ENCODE results near the gene RAI14. TPM values are rescaled to one million over a fixed set of nuclear protein-coding genes. Genes with fewer than 3 reads are reported as not detected.
A peak's percentile ranks its signal among the peaks of the same experiment; 100 is the strongest.
"Not testable (repeated sequence)": the region's sequence is repeated elsewhere in the genome, so short reads cannot be mapped to it uniquely, and the experiment has no call there.

RAI14 gene
- polyA plus RNA-seq, 6 donors from 2014 or later: 0.08 to 2.4 (median 1.2) TPM; not detected in 2

GRCh38 chr5:34700078-34700452 lies 43.9 kb downstream of the RAI14 start:
- ATAC-seq (ENCODE audit: low read depth in 2 of 2): no peak
- no peaks in the 10 kb centered on the region for H3K27me3 Mint-ChIP-seq
- H3K4me1 Mint-ChIP-seq: peaks cover 0 to 11% (median 0%) of the 10 kb centered on the region in 3 donors
- H3K27ac Mint-ChIP-seq: peak overlapping the region in 1 of 6 donors; percentile 61
- H3K4me3 Mint-ChIP-seq: peak overlapping the region in 1 of 8 donors; percentile 26
- no peaks in the 10 kb centered on the region for H3K36me3 Mint-ChIP-seq
- no peak for DNase-seq
- no peaks in the 10 kb centered on the region for H3K9me3 Mint-ChIP-seq

- H3K9me3 Mint-ChIP-seq; DNase-seq; H3K36me3 Mint-ChIP-seq; H3K4me3 Mint-ChIP-seq; H3K4me1 Mint-ChIP-seq; ATAC-seq (ENCODE audit: low read depth in 2 of 2); H3K27me3 Mint-ChIP-seq: not testable (repeated sequence)
- H3K27ac Mint-ChIP-seq: peak overlapping the region in 1 of 6 donors; percentile 27
Observed at GRCh38 chr5:34701442-34701841, 45.3 kb downstream of the RAI14 start.

- DNase-seq (no peak), ATAC-seq (ENCODE audit: low read depth in 2 of 2) (no peak)
- Mint-ChIP-seq H3K9me3 (no peaks in the 10 kb centered on the region), H3K27ac (peak overlapping the region in 1 of 6 donors; percentile 34), H3K36me3 (peaks cover 0 to 6% of the 10 kb centered on the region in 2 donors), H3K27me3 (no peaks in the 10 kb centered on the region), H3K4me1 (peaks cover 0 to 3% (median 0%) of the 10 kb centered on the region in 3 donors), H3K4me3 (no peak overlapping the region)
Observed at GRCh38 chr5:34703767-34704713, 47.9 kb downstream of the RAI14 start.

GRCh38 chr5:34706084-34706483 lies 50.0 kb downstream of the RAI14 start:
- H3K27me3 Mint-ChIP-seq: no peaks in the 10 kb centered on the region
- no peaks in the 10 kb centered on the region for H3K4me1 Mint-ChIP-seq
- H3K4me3 Mint-ChIP-seq: no peak overlapping the region
- no peaks in the 10 kb centered on the region for H3K9me3 Mint-ChIP-seq
- H3K27ac Mint-ChIP-seq: no peak overlapping the region
- H3K36me3 Mint-ChIP-seq: peaks cover 0 to 6% of the 10 kb centered on the region in 2 donors
- no peak for DNase-seq
- no peak for ATAC-seq (ENCODE audit: low read depth in 2 of 2)

- H3K4me1 Mint-ChIP-seq: no peaks in the 10 kb centered on the region
- peak overlapping the region in 1 of 6 donors; percentile 35 for H3K27ac Mint-ChIP-seq
- DNase-seq (no peak), ATAC-seq (ENCODE audit: low read depth in 2 of 2) (no peak)
- H3K4me3 Mint-ChIP-seq: no peak overlapping the region
- no peaks in the 10 kb centered on the region for H3K27me3 Mint-ChIP-seq
- H3K9me3 Mint-ChIP-seq: no peaks in the 10 kb centered on the region
- H3K36me3 Mint-ChIP-seq: peaks cover 0 to 6% of the 10 kb centered on the region in 2 donors
Observed at GRCh38 chr5:34707451-34708107, 51.5 kb downstream of the RAI14 start.

GRCh38 chr5:34708777-34709176 lies 52.6 kb downstream of the RAI14 start:
- no peak for ATAC-seq (ENCODE audit: low read depth in 2 of 2)
- peaks cover 0 to 4% (median 0%) of the 10 kb centered on the region in 7 donors for H3K9me3 Mint-ChIP-seq
- no peak overlapping the region for H3K27ac Mint-ChIP-seq
- no peaks in the 10 kb centered on the region for H3K4me1 Mint-ChIP-seq
- no peaks in the 10 kb centered on the region for H3K27me3 Mint-ChIP-seq
- H3K4me3 Mint-ChIP-seq: no peak overlapping the region
- no peak for DNase-seq
- peaks cover 0 to 6% of the 10 kb centered on the region in 2 donors for H3K36me3 Mint-ChIP-seq

- H3K36me3 Mint-ChIP-seq: peaks cover 0 to 6% of the 10 kb centered on the region in 2 donors
- H3K27ac Mint-ChIP-seq: no peak overlapping the region
- H3K9me3 Mint-ChIP-seq: peaks cover 0 to 4% (median 0%) of the 10 kb centered on the region in 7 donors
- H3K27me3 Mint-ChIP-seq: peaks cover 0 to 6% (median 0%) of the 10 kb centered on the region in 3 donors
- no peak for DNase-seq
- no peak for ATAC-seq (ENCODE audit: low read depth in 2 of 2)
- peaks cover 0 to 7% (median 0%) of the 10 kb centered on the region in 3 donors for H3K4me1 Mint-ChIP-seq
- H3K4me3 Mint-ChIP-seq: no peak overlapping the region
Observed at GRCh38 chr5:34709861-34710673, 53.9 kb downstream of the RAI14 start.

- peaks cover 0 to 4% (median 0%) of the 10 kb centered on the region in 7 donors for H3K9me3 Mint-ChIP-seq
- H3K27ac Mint-ChIP-seq: peak overlapping the region in 1 of 6 donors; percentile 24
- H3K4me1 Mint-ChIP-seq: peaks cover 0 to 7% (median 0%) of the 10 kb centered on the region in 3 donors
- no peak overlapping the region for H3K4me3 Mint-ChIP-seq
- ATAC-seq (ENCODE audit: low read depth in 2 of 2) (no peak), DNase-seq (no peak)
- peaks cover 0 to 3% of the 10 kb centered on the region in 2 donors for H3K36me3 Mint-ChIP-seq
- H3K27me3 Mint-ChIP-seq: peaks cover 0 to 8% (median 4%) of the 10 kb centered on the region in 3 donors
Observed at GRCh38 chr5:34712565-34712964, 56.4 kb downstream of the RAI14 start.

GRCh38 chr5:34715711-34716110 lies 59.6 kb downstream of the RAI14 start:
- no peak overlapping the region for H3K4me3 Mint-ChIP-seq
- peaks cover 0 to 7% (median 0%) of the 10 kb centered on the region in 3 donors for H3K4me1 Mint-ChIP-seq
- no peak for ATAC-seq (ENCODE audit: low read depth in 2 of 2)
- peaks cover 0 to 8% (median 4%) of the 10 kb centered on the region in 3 donors for H3K27me3 Mint-ChIP-seq
- no peaks in the 10 kb centered on the region for H3K36me3 Mint-ChIP-seq
- no peak for DNase-seq
- H3K27ac Mint-ChIP-seq: no peak overlapping the region
- peaks cover 0 to 4% (median 0%) of the 10 kb centered on the region in 7 donors for H3K9me3 Mint-ChIP-seq

- no peak overlapping the region for H3K27ac Mint-ChIP-seq
- ATAC-seq (ENCODE audit: low read depth in 2 of 2): no peak
- peaks cover 0 to 8% (median 4%) of the 10 kb centered on the region in 3 donors for H3K27me3 Mint-ChIP-seq
- H3K4me1 Mint-ChIP-seq: peaks cover 0 to 7% (median 0%) of the 10 kb centered on the region in 3 donors
- H3K9me3 Mint-ChIP-seq: peaks cover 0 to 4% (median 0%) of the 10 kb centered on the region in 7 donors
- H3K4me3 Mint-ChIP-seq: no peak overlapping the region
- no peak for DNase-seq
- H3K36me3 Mint-ChIP-seq: no peaks in the 10 kb centered on the region
Observed at GRCh38 chr5:34716986-34717385, 60.9 kb downstream of the RAI14 start.

GRCh38 chr5:34717426-34718327 lies 61.5 kb downstream of the RAI14 start:
- ATAC-seq (ENCODE audit: low read depth in 2 of 2) (no peak), DNase-seq (no peak)
- no peaks in the 10 kb centered on the region for H3K36me3 Mint-ChIP-seq
- peaks cover 0 to 7% (median 0%) of the 10 kb centered on the region in 3 donors for H3K4me1 Mint-ChIP-seq
- peaks cover 0 to 8% (median 4%) of the 10 kb centered on the region in 3 donors for H3K27me3 Mint-ChIP-seq
- H3K9me3 Mint-ChIP-seq: peaks cover 0 to 4% (median 0%) of the 10 kb centered on the region in 7 donors
- no peak overlapping the region for H3K27ac Mint-ChIP-seq
- H3K4me3 Mint-ChIP-seq: no peak overlapping the region

- Mint-ChIP-seq H3K4me3 (no peak overlapping the region), H3K9me3 (peaks cover 0 to 3% (median 0%) of the 10 kb centered on the region in 7 donors), H3K27me3 (peaks cover 0 to 8% (median 4%) of the 10 kb centered on the region in 3 donors), H3K36me3 (no peaks in the 10 kb centered on the region), H3K27ac (no peak overlapping the region), H3K4me1 (peaks cover 0 to 7% (median 0%) of the 10 kb centered on the region in 3 donors)
- no peak for ATAC-seq (ENCODE audit: low read depth in 2 of 2)
- DNase-seq: no peak
Observed at GRCh38 chr5:34718516-34718915, 62.4 kb downstream of the RAI14 start.

Measured in naive B cell (primary cell).